ENCODE data around the gene TESPA1.
A peak's percentile ranks its signal among the peaks of the same experiment; 100 is the strongest.

TESPA1 gene

GRCh38 chr12:54941659-54942058 is 42.9 kb downstream of the TESPA1 start:
- no peak for DNase-seq

GRCh38 chr12:54940727-54941315 is 43.7 kb downstream of the TESPA1 start:
- DNase-seq: no peak

GRCh38 chr12:54937929-54938328 is 46.6 kb downstream of the TESPA1 start:
- DNase-seq: no peak

GRCh38 chr12:54937376-54937775 is 47.2 kb downstream of the TESPA1 start:
- no peak for DNase-seq

- no peak for DNase-seq
Observed at GRCh38 chr12:54936736-54937135, 47.8 kb downstream of the TESPA1 start.

- no peak for DNase-seq
Observed at GRCh38 chr12:54935235-54935951, 49.2 kb downstream of the TESPA1 start.

GRCh38 chr12:54934419-54934818 is 50.1 kb downstream of the TESPA1 start:
- DNase-seq: no peak

- no peak for DNase-seq
Observed at GRCh38 chr12:54933376-54933775, 51.2 kb downstream of the TESPA1 start.

- peak; percentile 31 to 52 for DNase-seq
Observed at GRCh38 chr12:54932691-54933090, 51.9 kb downstream of the TESPA1 start.

GRCh38 chr12:54932038-54932437 is 52.5 kb downstream of the TESPA1 start:
- no peak for DNase-seq

GRCh38 chr12:54929998-54930397 is 54.6 kb downstream of the TESPA1 start:
- no peak for DNase-seq

- no peak for DNase-seq
Observed at GRCh38 chr12:54926246-54926645, 58.3 kb downstream of the TESPA1 start.

GRCh38 chr12:54924972-54925707 is 59.4 kb downstream of the TESPA1 start:
- DNase-seq: no peak

- DNase-seq: no peak
Observed at GRCh38 chr12:54917001-54917488, 67.5 kb downstream of the TESPA1 start.

All from SHP77 (cell line).